GM12875 (cell line): Measurements from ENCODE around the gene ARFGAP2.
"Not testable (repeated sequence)": the region's sequence is repeated elsewhere in the genome, so short reads cannot be mapped to it uniquely, and the experiment has no call there.

Experiments
- H3K4me3 ChIP-seq: one replicate; pipeline ENCODE4 v1.5.1; 2011; ENCODE audit warnings: low read depth, low read length, control low read depth
- TF ChIP-seq, protein P1 (sequence below): IDR thresholded peaks from 2 replicates; pipeline ENCODE4 v1.5.1; 2011; ENCODE audit warnings: low read depth, mild to moderate bottlenecking, control low read depth, inconsistent platforms, low read length, moderate library complexity, borderline replicate concordance; ENCODE audit not compliant: insufficient read depth

Gene ARFGAP2

DNA sequence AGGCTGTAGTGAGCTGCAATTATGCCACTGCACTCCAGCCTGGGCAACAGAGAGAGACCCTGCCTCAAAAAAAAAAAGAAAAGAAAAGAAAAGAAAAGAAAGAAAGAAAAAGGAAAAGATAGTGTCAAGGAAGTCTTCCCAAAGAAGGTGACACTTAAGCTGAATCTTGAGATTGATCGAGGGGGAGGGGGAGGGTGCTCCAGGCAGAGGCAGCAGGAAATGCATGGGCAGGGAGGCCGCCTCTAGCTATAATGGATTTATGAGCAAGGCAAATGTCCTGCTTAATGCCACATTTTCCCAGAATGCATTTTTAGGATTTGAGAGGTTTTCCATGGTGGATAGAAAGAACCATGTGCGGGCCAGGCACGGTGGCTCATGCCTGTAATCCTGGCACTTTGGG is 24.3 kb upstream of the ARFGAP2 start:
- H3K4me3 ChIP-seq, result no peak overlapping the region
- TF ChIP-seq, protein P1, sequence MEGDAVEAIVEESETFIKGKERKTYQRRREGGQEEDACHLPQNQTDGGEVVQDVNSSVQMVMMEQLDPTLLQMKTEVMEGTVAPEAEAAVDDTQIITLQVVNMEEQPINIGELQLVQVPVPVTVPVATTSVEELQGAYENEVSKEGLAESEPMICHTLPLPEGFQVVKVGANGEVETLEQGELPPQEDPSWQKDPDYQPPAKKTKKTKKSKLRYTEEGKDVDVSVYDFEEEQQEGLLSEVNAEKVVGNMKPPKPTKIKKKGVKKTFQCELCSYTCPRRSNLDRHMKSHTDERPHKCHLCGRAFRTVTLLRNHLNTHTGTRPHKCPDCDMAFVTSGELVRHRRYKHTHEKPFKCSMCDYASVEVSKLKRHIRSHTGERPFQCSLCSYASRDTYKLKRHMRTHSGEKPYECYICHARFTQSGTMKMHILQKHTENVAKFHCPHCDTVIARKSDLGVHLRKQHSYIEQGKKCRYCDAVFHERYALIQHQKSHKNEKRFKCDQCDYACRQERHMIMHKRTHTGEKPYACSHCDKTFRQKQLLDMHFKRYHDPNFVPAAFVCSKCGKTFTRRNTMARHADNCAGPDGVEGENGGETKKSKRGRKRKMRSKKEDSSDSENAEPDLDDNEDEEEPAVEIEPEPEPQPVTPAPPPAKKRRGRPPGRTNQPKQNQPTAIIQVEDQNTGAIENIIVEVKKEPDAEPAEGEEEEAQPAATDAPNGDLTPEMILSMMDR, result no peak

DNA sequence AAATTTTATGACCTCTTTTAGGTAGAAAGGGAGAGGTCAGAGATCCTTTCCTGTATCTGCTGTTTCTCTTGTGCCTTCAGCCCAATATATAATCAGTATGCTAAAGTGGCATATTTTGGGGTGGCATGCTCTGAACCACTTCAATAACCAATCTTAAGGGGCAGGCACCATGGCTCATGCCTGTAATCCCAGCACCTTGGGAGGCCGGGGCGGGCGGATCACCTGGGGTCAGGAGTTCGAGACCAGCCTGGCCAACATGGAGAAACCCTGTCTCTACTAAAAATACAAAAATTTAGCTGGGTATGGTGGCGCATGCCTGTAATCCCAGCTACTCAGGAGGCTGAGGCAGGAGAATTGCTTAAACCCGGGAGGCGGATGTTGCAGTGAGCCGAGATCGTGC is 21.5 kb upstream of the ARFGAP2 start:
- not testable (repeated sequence) for H3K4me3 ChIP-seq

DNA sequence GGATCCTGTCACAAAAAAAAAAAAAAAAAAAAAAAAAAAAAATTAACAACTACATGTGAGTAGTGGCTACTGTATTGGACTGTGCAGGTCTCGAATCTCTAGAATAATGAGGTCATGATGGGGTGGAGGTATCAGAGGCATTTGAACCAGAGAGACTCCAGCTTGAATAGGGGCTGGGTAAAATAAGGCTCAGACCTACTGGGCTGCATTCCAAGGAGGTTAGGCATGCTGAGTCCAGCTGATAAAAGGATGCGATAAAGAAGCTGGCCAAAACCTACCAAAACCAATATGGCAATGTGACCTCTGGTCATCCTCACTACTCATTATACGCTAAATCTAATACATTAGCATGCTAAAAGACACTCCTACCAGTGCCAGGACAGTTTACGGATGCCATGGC is 15.4 kb upstream of the ARFGAP2 start:
- TF ChIP-seq, protein P1, result no peak
- H3K4me3 ChIP-seq, result no peak overlapping the region

DNA sequence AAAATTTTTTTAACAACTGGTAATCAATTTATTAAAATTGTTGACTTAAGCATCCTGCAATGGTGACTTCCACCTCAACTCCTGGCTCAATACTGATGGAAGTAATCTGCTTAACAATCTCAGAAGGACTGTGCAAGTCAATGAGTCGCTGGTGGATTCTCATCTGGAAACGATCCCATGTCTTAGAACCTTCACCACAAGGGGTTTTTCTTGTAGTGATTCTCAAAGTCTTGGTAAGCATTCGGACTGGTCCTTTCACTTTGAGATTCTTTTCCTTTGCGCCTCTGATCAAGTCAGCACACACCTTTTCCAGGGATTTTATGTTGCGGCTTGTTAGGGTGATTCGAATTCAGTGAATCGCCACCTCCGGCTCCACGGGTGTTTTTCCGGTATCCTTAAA is 14.5 kb upstream of the ARFGAP2 start:
- not testable (repeated sequence) for H3K4me3 ChIP-seq

DNA sequence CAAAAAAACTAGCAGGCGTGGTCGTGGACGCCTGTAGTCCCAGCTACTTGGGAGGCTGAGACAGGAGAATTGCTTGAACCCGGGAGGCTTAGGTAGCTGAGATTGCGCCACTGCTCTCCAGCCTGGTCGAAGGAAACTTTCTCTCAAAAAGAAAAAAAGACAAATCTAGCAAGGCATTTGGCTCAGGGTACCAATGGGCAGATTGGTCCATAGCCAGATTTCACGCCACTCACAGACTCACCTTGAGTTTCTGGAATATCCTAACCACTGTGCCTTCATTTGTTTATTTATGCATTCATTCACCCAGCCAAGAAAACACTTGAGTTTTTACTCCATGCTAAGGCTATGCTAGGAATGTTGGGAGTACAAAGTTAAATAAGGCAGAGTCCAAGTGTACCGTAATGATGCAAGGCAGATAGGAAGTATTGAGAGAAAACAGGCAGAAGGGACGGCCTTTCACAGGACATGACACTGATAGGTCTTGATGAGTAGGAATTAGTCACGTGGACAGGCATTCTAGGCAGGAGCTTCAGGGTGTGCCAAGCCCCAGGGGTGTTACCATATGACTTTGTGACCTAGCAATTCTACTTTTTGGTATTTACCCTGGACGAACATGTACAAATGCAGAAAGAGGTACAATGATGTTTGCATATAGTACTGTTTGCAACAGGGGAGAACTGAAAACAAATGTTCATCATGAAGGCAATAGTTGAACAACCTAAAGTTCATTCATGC is 12.6 kb upstream of the ARFGAP2 start:
- TF ChIP-seq, protein P1, result no peak
- H3K4me3 ChIP-seq, result no peak overlapping the region

DNA sequence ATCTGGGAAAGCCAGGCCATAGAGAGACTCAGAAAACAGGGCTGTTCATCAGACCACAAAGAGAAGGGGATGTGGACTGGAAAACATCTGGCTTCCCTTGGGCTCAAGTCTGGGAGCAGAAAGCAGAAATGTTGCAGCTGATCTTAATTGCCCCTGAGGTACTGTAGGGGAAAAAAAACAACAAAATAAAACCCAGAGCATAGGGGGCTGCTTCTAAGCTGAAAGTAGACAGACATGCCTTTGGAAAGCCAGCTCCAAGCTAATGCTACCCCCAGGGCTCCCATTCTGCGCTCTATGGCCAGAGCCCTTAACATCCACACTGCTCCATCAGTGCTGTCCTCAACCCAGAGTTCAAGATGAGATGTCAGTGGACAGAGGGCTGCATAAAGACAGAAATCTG is 11.6 kb upstream of the ARFGAP2 start:
- no peak overlapping the region for H3K4me3 ChIP-seq
- TF ChIP-seq, protein P1, result no peak

DNA sequence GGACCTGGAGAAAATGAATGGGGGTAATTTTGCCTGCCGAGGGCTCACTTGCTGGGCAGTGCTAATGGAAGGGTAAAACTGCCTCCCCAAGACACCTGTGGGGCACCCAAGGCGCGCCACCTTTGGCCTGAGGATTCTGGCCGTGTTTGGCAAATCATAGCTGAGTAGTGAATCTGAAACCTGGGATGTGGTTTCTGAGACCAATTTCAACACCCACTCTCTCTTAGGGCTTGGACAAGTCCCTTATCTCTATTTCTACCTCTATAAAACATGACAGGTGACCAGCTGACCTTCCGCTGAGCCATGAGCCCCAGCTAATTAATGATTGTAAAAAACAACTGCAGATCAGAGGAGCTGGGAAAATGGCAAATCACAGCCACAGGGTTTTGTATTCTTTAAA is 11.0 kb upstream of the ARFGAP2 start:
- no peak overlapping the region for H3K4me3 ChIP-seq
- TF ChIP-seq, protein P1, result no peak

DNA sequence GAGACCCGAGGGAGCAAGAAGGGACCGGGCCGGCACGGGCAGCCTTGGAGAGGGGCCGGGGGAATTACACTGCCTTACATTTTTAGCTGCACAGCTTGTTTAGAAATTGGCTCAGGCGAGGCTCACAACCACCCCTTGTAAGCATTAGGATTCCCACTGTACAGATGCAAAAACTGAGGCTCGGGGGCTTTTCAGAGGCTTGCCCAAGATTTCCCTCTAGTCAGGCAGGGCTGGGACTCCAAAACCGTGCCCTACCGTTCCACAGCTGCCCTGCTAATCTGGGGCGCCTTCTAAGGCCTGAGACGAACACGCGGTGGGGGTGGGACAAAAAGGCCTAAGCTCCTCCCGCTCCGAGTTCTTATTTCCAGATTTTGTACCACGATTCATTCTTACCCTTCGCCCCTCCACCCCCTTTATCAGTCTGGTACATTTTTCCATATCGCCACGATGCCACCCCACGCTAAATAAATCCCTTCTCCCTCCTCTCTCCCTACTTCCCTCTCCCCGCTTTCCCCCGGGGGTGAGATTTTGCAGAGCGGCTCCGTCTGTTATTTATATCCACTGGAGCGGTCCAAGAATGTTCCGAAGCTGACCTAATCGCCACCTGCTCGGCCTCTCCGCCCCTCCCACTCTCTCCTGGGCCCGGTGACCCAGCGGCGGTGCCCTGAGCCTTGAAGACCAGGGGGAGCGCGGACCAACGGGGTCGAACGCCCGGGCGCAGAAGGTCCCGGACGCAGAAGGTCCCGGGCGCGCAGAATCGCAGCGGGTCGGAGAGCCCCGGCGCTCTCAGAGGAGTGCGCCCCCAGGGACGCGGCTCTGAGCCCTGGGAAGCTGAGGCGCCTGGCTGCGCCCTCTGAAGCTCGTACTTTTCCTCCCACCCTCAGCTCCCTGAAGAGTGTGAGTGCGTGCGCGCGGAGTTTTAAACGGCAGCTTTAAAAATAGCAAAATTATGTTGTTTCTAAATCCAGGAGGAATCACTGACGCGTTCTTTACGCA is 10.3 kb upstream of the ARFGAP2 start:
- TF ChIP-seq, protein P1, result no peak
- peak overlapping the region; percentile 33 for H3K4me3 ChIP-seq
